ENCODE data around the gene RAB3B.

The RAB3B gene

GRCh38 chr1:51955797-51956527, 34.5 kb downstream of the RAB3B start:
- DNase-seq: peak; percentile 96

DNA sequence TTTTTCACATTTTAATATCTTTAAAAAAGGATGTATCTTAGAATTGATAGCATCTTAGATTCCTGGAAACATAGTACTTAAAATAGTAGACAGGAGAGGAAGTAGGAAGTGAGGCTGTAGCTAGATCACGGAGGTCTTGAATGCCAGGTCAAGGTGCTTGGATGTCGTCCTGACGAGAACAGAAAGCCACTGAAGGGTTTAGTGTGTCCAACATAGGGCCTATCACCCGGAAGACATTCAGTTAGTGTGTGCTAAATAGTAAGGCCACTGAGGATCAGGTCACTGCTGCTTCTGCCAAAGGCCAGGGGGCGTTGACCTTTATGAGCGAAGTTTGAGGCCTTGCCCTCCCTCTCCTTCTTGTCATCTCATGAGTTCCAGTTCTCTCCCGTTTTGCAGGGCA, 35.7 kb downstream of the RAB3B start:
- no peak for DNase-seq

DNA sequence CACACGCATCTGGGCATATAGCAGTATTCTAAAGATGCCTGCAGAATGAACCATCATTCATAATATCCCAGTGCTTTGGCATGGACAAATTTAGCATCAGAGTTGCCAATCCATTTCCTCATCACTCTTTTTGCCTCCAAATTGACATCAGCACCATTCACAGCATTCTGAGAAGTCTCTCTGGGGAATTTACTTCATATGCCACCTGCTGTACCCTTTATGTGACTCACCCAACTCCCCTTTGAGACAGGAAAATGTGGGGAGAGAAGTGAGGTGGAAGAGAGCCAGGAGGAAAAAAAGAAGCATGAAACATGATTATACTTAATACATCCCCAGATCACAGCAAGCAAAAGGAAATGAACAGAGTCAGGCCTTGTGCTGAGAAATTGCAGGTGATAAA, 37.4 kb downstream of the RAB3B start:
- peak; percentile 91 for DNase-seq

- no peak for DNase-seq
Observed at GRCh38 chr1:51952638-51953037, 37.9 kb downstream of the RAB3B start.

DNA sequence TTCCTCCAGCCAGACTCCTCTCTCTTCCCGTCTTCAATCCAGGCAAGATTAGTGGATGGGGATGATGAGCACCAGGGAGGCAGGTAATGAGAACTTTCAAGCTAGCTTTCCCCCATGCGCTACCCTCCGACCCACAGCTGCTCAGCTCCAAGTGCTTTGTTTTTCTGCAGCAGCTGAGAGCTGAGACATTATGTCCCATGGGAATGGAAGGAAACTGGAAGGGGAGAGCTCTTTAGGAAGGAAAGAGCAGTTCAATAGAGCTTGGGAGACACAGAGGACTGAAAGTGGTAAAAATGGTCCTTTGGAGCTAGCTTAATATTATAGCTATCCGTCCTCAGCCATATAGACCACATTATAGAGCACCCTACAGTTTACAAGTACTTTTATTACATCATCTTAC, 39.8 kb downstream of the RAB3B start:
- DNase-seq: no peak

GRCh38 chr1:51949014-51949702, 41.3 kb downstream of the RAB3B start:
- DNase-seq: no peak

GRCh38 chr1:51948491-51948915, 42.0 kb downstream of the RAB3B start:
- no peak for DNase-seq

DNA sequence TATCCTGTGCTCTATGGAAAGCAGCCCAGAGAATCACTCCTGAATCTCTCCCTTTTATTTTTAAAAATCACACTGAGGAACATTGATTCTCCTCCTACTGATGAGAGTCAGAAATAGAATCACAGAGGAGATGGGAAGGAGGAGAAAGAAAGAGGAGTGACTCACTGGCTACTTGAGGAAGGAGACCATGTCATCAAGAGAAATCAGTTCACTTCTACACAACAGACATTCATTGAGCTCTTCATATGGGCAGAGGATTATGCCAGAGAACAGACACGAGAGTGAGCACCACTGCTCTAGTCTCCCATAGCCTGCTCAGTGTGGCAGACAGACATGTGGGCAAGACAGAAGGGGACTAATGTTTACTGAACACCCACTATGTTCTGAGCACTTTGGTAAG, 44.2 kb downstream of the RAB3B start:
- DNase-seq: no peak

DNA sequence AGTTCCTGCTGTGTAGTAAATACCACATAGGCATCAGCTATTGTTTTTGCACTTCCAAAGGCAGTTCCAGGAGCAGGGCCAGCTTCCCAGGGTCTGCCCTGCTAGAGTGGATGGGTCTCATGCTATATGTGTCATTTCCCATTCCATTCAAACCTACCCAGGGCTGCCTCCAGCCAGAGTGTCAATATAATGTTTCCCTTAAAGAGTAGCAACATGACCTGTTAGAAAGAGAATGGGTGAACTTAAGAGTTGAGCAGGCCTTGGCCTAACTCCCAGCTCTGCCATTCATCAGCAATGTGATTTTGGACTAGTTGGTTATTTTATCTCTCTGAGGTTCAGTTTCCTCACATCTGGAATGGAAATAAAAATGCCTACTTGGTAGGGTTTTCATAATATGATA, 44.9 kb downstream of the RAB3B start:
- DNase-seq: no peak

GRCh38 chr1:51942281-51942680, 48.2 kb downstream of the RAB3B start:
- DNase-seq: no peak

- DNase-seq: no peak
Observed at GRCh38 chr1:51941528-51941927, 49.0 kb downstream of the RAB3B start.

GRCh38 chr1:51937112-51937511, 53.4 kb downstream of the RAB3B start:
- DNase-seq: no peak

- no peak for DNase-seq
Observed at GRCh38 chr1:51936531-51936930, 54.0 kb downstream of the RAB3B start.

DNA sequence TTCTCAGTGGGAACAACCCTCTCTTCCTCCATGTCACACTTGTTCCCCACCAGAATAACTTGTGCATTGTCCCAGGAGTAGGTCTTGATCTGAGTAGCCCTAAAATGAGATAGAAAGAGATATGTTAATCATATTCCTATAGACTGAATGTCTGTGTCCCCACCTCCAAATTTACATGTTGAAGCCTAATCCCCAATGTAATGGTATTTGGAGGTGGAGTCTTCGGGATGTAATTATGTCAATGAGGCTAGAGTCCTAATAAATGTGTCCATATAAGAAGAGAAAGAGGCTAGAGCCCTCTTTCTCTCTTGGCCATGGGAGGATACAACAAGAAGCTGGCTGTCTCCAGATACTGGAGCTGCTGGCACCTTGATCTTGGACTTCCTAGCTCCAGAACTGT, 57.2 kb downstream of the RAB3B start:
- DNase-seq: no peak

- no peak for DNase-seq
Observed at GRCh38 chr1:51930329-51930728, 60.2 kb downstream of the RAB3B start.

GRCh38 chr1:51928896-51929295, 61.6 kb downstream of the RAB3B start:
- no peak for DNase-seq

- DNase-seq: no peak
Observed at GRCh38 chr1:51927029-51927428, 63.5 kb downstream of the RAB3B start.

- no peak for DNase-seq
Observed at GRCh38 chr1:51926171-51926812, 64.2 kb downstream of the RAB3B start.

- DNase-seq: no peak
Observed at GRCh38 chr1:51924455-51924854, 66.0 kb downstream of the RAB3B start.

DNA sequence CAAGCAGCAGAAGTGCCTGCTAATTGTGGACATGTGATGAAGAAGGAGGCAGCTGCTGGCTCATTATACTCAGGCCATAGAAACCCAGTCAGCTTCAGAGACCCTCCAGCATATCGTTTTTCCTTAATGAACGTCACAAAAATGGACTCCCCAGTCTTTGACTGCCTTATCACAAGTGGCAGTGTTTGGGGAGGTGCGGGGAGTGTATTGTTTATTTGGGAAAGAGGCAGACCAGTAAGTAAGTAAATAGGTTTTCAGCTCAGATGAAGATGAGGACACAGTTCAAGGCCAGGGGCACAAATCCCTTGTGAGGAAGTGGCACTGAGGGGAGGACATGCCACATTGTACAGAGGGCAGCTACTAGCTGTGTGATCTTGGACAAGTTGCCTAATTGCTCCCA, 68.5 kb downstream of the RAB3B start:
- no peak for DNase-seq

GRCh38 chr1:51920130-51920529, 70.4 kb downstream of the RAB3B start:
- no peak for DNase-seq

DNA sequence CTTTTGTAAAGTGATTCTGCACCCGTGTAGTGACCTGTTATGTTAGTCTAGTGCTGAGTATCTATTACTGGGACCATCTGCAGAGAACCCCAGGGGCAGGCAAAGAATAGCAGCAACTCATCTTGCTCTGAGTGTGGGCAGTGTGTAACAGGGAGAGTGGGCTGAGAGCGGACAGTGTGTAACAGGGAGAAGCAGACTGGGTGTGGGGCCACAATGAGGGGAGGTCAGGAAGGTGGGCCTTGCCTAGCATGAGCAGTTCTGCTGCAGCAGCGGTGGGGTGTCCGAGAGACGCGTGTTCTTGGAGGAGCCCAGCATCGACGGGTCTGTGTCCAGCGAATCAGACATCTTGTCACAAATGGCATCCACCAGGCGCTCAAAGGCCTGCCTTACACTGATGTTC, 70.8 kb downstream of the RAB3B start:
- DNase-seq: no peak

DNA sequence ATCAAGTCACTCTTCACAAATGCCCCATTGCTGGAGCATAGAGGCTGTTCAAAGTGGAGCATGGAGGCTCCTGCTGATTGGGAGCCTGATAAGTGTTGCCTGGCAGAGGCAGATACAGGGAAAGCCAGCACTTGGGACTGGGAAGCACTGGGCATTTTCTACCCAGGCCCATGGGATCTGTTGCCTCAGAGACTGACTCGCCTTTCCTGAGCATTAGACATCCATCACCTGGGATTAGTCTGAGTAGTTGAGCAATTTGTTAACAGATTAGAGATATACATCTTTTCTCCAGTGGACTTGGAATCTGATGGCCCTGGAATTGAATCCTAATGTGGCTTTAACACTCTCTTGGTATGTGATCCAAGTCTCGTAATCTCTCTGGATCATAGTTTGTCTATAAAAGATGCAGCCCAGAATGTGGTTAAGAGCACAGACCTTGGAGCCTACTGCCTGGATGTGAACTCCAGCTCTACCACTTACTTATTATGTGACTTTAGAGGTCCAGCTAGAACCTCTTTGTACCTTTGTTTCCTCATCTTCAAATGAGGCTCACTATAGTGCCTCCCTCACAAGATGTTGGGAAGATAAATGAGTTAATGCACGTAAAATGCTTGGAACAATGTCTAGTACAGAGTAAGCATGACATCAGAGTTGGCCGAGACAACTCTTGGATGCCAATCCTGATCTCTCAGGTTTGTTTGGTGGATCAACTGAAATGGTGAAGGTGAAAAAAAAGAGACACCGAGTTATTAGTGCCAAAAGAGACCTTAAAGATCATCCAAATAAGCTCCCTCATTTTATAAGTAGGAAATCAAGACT, 73.7 kb downstream of the RAB3B start:
- DNase-seq: no peak
